Measurements from ENCODE around the gene STC2.

STC2 gene

DNA sequence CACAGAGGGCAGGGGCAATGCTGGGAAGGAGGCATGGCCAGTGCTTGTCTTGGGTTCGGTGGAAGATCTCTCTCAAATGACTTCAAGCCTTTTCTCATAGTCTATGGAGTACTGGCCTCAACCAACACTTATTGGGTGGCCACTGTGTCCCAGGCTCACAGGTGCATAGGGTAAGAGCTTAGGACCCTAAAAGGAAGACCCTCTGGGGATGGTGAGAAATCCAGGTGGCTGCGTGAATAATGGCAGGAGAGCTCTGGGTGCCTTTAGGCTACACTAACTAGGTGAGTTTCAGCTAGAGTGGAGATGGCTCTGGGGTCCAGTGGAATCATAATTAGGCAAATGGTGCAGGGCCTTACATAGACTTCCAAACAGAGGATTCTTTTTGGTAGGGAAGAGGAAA, 9.9 kb downstream of the STC2 start:
- H3K9me3 ChIP-seq, result no peaks in the 10 kb centered on the region
- TF ChIP-seq, protein P1, sequence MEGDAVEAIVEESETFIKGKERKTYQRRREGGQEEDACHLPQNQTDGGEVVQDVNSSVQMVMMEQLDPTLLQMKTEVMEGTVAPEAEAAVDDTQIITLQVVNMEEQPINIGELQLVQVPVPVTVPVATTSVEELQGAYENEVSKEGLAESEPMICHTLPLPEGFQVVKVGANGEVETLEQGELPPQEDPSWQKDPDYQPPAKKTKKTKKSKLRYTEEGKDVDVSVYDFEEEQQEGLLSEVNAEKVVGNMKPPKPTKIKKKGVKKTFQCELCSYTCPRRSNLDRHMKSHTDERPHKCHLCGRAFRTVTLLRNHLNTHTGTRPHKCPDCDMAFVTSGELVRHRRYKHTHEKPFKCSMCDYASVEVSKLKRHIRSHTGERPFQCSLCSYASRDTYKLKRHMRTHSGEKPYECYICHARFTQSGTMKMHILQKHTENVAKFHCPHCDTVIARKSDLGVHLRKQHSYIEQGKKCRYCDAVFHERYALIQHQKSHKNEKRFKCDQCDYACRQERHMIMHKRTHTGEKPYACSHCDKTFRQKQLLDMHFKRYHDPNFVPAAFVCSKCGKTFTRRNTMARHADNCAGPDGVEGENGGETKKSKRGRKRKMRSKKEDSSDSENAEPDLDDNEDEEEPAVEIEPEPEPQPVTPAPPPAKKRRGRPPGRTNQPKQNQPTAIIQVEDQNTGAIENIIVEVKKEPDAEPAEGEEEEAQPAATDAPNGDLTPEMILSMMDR (IDR thresholded peaks at IDR 0.05), result no peak
- H3K27ac ChIP-seq, result no peak overlapping the region
- peaks cover 93% of the 10 kb centered on the region for H3K27me3 ChIP-seq
- H3K36me3 ChIP-seq, result no peaks in the 10 kb centered on the region
- H3K4me3 ChIP-seq (ENCODE audit: low read depth in 1 of 2, low read length in 1 of 2), result no peak overlapping the region
- peaks cover 0 to 15% of the 10 kb centered on the region in 2 experiments for H3K4me1 ChIP-seq (ENCODE audit: control insufficient read depth in 1 of 2, insufficient read depth in 1 of 2, low read depth in 1 of 2, low read length in 1 of 2)

DNA sequence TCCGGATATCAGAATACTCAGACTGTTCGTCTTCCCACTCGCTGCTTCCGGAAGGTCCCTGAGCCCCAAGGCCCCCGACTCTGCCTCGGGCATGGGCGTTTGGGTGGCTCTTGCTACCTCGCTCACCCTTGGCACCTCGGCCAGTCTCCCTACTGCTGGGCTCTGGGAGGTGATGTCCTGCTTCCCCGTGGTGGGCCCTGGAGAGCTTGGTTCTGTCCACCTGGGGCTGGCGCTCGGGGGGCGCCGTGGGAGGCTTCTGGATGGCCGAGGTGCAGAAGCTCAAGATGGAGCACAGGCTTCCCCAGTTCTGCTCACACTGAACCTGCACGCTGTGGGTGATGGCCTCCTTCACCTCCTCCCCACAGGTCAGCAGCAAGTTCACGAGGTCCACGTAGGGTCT, 10.4 kb downstream of the STC2 start:
- Histone ChIP-seq H3K27me3 (peaks cover 93% of the 10 kb centered on the region), H3K36me3 (no peaks in the 10 kb centered on the region), H3K4me1 (ENCODE audit: control insufficient read depth in 1 of 2, insufficient read depth in 1 of 2, low read depth in 1 of 2, low read length in 1 of 2) (peaks cover 0 to 15% of the 10 kb centered on the region in 2 experiments)

DNA sequence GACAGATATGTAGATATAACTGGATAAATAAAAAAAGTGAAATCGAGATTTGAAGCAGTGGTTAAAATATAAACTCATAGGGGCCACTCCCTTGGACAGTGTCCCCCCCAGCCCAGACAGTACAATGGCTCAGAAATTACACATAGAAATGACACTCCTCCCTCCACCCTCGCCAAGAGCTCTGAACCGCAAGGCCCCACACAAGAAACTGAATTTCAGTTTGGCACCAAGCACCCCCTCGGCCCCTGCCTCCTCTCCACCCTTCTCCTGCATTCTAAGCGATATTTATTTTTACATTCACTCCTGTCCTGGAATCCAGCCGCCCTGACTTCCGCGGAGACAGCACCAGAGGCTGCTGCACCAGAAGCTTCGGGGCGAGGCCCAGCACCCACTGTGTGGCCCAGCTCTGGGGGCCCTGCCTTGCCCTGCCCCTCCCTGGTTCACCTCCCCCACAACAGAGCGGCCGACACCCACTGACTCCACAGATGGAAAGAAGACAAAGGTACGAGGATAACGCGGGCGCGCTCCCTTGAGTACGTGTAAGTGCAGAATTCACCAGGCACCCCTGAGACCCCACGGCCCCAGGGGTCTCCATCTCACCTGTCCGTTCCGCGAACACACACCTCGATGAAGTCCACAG, 11.0 kb downstream of the STC2 start:
- no peaks in the 10 kb centered on the region for H3K36me3 ChIP-seq
- no peak overlapping the region for H3K4me3 ChIP-seq (ENCODE audit: low read depth in 1 of 2, low read length in 1 of 2)
- H3K27ac ChIP-seq, result no peak overlapping the region
- peaks cover 0 to 11% of the 10 kb centered on the region in 2 experiments for H3K4me1 ChIP-seq (ENCODE audit: control insufficient read depth in 1 of 2, insufficient read depth in 1 of 2, low read depth in 1 of 2, low read length in 1 of 2)
- TF ChIP-seq, protein P1 (IDR thresholded peaks at IDR 0.05), result no peak
- peaks cover 93% of the 10 kb centered on the region for H3K27me3 ChIP-seq
- H3K9me3 ChIP-seq, result no peaks in the 10 kb centered on the region

More for the DNA sequence above, 10.4 kb downstream of the STC2 start:
- Histone ChIP-seq H3K27ac (no peak overlapping the region), H3K4me3 (ENCODE audit: low read depth in 1 of 2, low read length in 1 of 2) (no peak overlapping the region), H3K9me3 (no peaks in the 10 kb centered on the region)
- TF ChIP-seq, protein P1 (IDR thresholded peaks at IDR 0.05), result no peak

GRCh38 chr5:173316339-173317020, 11.7 kb downstream of the STC2 start:
- Histone ChIP-seq H3K4me3 (ENCODE audit: low read depth in 1 of 2, low read length in 1 of 2) (no peak overlapping the region), H3K9me3 (no peaks in the 10 kb centered on the region), H3K36me3 (no peaks in the 10 kb centered on the region), H3K4me1 (ENCODE audit: control insufficient read depth in 1 of 2, insufficient read depth in 1 of 2, low read depth in 1 of 2, low read length in 1 of 2) (peaks cover 0 to 4% of the 10 kb centered on the region in 2 experiments), H3K27ac (no peak overlapping the region), H3K27me3 (peaks cover 99% of the 10 kb centered on the region)
- TF ChIP-seq, protein P1 (IDR thresholded peaks at IDR 0.05), result no peak

- Histone ChIP-seq H3K9me3 (no peaks in the 10 kb centered on the region), H3K27ac (no peak overlapping the region), H3K4me3 (ENCODE audit: low read depth in 1 of 2, low read length in 1 of 2) (no peak overlapping the region), H3K27me3 (peaks cover 99% of the 10 kb centered on the region), H3K36me3 (no peaks in the 10 kb centered on the region), H3K4me1 (ENCODE audit: control insufficient read depth in 1 of 2, insufficient read depth in 1 of 2, low read depth in 1 of 2, low read length in 1 of 2) (no peaks in the 10 kb centered on the region)
- TF ChIP-seq, protein P1 (IDR thresholded peaks at IDR 0.05), result no peak
Measured at GRCh38 chr5:173315495-173316338, 12.5 kb downstream of the STC2 start.
